ENCODE data around the gene B4GALNT2. TPM values are rescaled to one million over a fixed set of nuclear protein-coding genes. Genes with fewer than 3 reads are reported as not detected.

The B4GALNT2 gene
- total RNA-seq, 6 experiments from 2014 or later = not detected

- Mint-ChIP-seq H3K4me3 (no peak overlapping the region), H3K27me3 (ENCODE audit: insufficient read depth) (peaks cover 15% of the 10 kb centered on the region), H3K27ac (no peak overlapping the region), H3K36me3 (ENCODE audit: low read depth) (no peaks in the 10 kb centered on the region), H3K9me3 (no peaks in the 10 kb centered on the region), H3K4me1 (ENCODE audit: low read depth) (peaks cover 20% of the 10 kb centered on the region)
- no peak for DNase-seq
- TF ChIP-seq CTCF (IDR thresholded peaks at IDR 0.05) = no peak
These were observed 19.6 kb upstream of the B4GALNT2 start for GRCh38 chr17:49112936-49113335.

DNA sequence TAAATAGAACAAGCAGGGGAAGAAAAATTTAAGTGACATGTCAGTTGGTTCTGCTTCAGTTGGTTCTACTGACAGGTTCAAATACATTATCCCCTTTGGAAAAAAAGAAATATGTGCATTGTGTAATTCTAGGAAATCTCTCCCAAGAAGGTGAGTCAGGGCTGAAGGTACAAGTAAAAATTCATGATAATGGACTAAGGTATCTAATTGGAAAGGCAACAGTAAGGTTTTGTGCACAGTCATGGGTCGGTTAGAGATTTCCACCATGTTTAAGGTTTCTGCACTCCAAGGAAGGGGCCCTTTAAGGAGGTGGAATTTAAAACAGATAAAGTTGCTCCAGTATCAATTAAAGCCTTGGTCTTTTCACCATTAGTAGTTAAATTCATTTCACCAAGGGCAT lies 17.9 kb upstream of the B4GALNT2 start:
- no peak for TF ChIP-seq CTCF (IDR thresholded peaks at IDR 0.05)
- H3K4me1 Mint-ChIP-seq (ENCODE audit: low read depth) = peaks cover 5% of the 10 kb centered on the region; the same call in 1 of the 2 replicates
- no peaks in the 10 kb centered on the region for H3K36me3 Mint-ChIP-seq (ENCODE audit: low read depth)
- H3K9me3 Mint-ChIP-seq = no peaks in the 10 kb centered on the region
- no peak for DNase-seq
- peaks cover 15% of the 10 kb centered on the region for H3K27me3 Mint-ChIP-seq (ENCODE audit: insufficient read depth)
- no peak overlapping the region for H3K27ac Mint-ChIP-seq
- H3K4me3 Mint-ChIP-seq = no peak overlapping the region

DNA sequence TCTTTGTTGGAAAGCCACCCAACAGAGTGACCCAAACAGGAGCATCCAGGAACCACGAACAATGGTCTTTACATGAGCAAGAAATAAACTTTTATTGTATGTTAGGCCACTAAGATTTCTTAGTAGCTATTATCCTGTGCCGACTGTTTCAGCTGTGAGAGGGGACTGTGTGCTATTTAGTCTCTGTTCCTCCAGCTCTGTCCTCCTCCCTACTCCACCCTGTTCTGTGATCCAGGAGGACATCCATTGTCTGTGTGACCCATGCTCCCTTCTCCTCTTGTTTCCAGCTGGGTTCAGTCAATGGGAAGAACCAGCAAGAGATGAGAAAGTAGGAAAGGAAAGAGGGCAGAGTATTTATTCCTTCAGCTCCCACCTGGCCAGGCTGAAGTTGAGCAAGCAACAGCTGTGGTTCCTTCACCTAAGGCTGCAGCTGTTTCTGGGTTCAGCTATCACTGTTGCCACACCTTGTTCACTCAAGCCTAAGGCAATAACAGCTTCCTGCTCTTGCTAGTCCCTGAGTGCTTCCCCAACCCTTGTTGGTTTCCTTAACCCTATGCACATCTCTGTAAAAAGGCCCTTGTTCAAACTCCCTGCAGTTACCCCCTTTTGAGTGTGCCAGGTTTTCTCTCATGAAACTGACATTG lies 14.9 kb upstream of the B4GALNT2 start:
- Mint-ChIP-seq H3K36me3 (ENCODE audit: low read depth) (peaks cover 11% of the 10 kb centered on the region), H3K9me3 (peaks cover 4% of the 10 kb centered on the region; the same call in 1 of the 2 replicates), H3K27me3 (ENCODE audit: insufficient read depth) (peaks cover 31% of the 10 kb centered on the region), H3K27ac (no peak overlapping the region), H3K4me1 (ENCODE audit: low read depth) (no peaks in the 10 kb centered on the region), H3K4me3 (no peak overlapping the region)
- TF ChIP-seq CTCF (IDR thresholded peaks at IDR 0.05) = no peak
- no peak for DNase-seq

DNA sequence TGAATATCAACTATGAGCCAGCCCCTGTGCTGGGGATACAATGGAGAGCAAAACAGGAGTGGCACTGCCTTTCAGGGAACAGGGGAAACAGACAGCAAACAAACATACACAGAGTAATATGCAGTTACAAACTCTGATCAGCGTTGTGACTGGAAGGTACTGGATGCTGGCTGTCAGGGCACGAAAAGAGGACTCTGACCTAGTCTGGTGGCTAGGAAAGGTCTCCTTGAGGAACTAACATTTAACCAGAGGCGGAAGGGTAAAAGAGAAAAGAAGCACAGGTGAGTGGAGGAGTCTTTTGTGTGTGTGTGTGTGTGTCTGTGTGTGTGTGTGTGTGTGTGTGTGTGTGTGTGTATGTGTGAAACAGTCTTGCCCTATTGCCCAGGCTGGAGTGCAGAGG lies 12.4 kb upstream of the B4GALNT2 start:
- Mint-ChIP-seq H3K27me3 (ENCODE audit: insufficient read depth) (peaks cover 27% of the 10 kb centered on the region), H3K9me3 (peaks cover 4% of the 10 kb centered on the region; the same call in 1 of the 2 replicates)

GRCh38 chr17:49121696-49122292 lies 10.8 kb upstream of the B4GALNT2 start:
- no peak overlapping the region for H3K4me3 Mint-ChIP-seq
- DNase-seq = no peak
- peaks cover 4% of the 10 kb centered on the region; the same call in 1 of the 2 replicates for H3K9me3 Mint-ChIP-seq
- H3K36me3 Mint-ChIP-seq (ENCODE audit: low read depth) = peaks cover 11% of the 10 kb centered on the region
- H3K27me3 Mint-ChIP-seq (ENCODE audit: insufficient read depth) = peaks cover 23% of the 10 kb centered on the region
- H3K27ac Mint-ChIP-seq = no peak overlapping the region
- TF ChIP-seq CTCF (IDR thresholded peaks at IDR 0.05) = no peak
- no peaks in the 10 kb centered on the region for H3K4me1 Mint-ChIP-seq (ENCODE audit: low read depth)

More for the DNA sequence above, 12.4 kb upstream of the B4GALNT2 start:
- no peak for DNase-seq
- no peak for TF ChIP-seq CTCF (IDR thresholded peaks at IDR 0.05)
- H3K36me3 Mint-ChIP-seq (ENCODE audit: low read depth) = peaks cover 11% of the 10 kb centered on the region
- no peaks in the 10 kb centered on the region for H3K4me1 Mint-ChIP-seq (ENCODE audit: low read depth)
- H3K4me3 Mint-ChIP-seq = no peak overlapping the region
- H3K27ac Mint-ChIP-seq = no peak overlapping the region
